GM12891 (cell line): ENCODE data around the gene KNL1.
"Not testable (repeated sequence)": the region's sequence is repeated elsewhere in the genome, so short reads cannot be mapped to it uniquely, and the experiment has no call there.

ENCODE experiments used
- PAX5 ChIP-seq: IDR thresholded peaks from 2 replicates; pipeline ENCODE4 v1.6.1; 2011; ENCODE audit warnings: low read length, moderate library complexity, mild to moderate bottlenecking; ENCODE audit not compliant: insufficient read depth, severe bottlenecking
- POLR2A ChIP-seq: IDR thresholded peaks from 2 replicates; pipeline ENCODE4 v1.6.1; 2011; ENCODE audit warnings: low read depth, low read length, control low read depth
- POLR2AphosphoS5 ChIP-seq: IDR thresholded peaks from 2 replicates; pipeline ENCODE4 v1.6.1; 2011; ENCODE audit warnings: low read depth, low read length, control low read depth
- POU2F2 ChIP-seq: IDR thresholded peaks from 2 replicates; pipeline ENCODE4 v1.6.1; 2011; ENCODE audit warnings: low read depth, mild to moderate bottlenecking, control low read depth, low read length, moderate library complexity

DNA sequence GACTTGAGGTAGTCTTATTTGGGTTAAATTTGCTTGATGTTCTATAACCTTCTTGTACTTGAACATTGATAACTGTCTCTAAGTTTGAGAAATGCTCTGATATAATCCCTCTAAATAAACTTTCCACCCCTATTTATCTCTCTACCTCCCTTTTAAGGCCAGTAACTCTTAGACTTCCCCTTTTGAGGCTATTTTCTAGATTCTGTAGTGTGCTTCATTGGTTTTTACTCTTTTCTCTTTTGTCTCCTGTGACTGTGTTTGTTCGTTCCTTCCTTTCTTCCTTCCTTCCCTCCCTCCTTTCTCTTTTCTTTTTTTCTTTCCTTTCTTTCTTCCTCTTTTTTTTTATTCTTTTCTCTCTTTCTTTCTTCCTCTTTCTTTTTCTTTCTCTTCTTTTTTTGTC lies 86.9 kb downstream of the KNL1 start:
- not testable (repeated sequence) for TF ChIP-seq POLR2A, POU2F2, POLR2AphosphoS5, PAX5
